Effector memory CD4-positive, alpha-beta T cell (primary cell): ENCODE results near the gene GOLPH3.
"Not testable (repeated sequence)": the region's sequence is repeated elsewhere in the genome, so short reads cannot be mapped to it uniquely, and the experiment has no call there.

Experiments
- DNase-seq, 3 donors: peaks; one replicate each; pipeline ENCODE4 v3.0.0-alpha.2; 2020
- H3K27ac ChIP-seq: 2 replicates; pipeline ENCODE4 v1.7.0; 2013; ENCODE audit warnings: mild to moderate bottlenecking, low read length, moderate library complexity; ENCODE audit not compliant: insufficient read depth, poor library complexity, severe bottlenecking
- H3K27me3 ChIP-seq: replicated peaks from 2 replicates; pipeline ENCODE4 v1.7.0; 2013; ENCODE audit warnings: mild to moderate bottlenecking, low read length; ENCODE audit not compliant: insufficient read depth, control insufficient read depth, poor library complexity, severe bottlenecking
- H3K36me3 ChIP-seq: 2 replicates; pipeline ENCODE4 v1.7.0; 2013; ENCODE audit warnings: mild to moderate bottlenecking, low read length, moderate library complexity; ENCODE audit not compliant: control insufficient read depth, insufficient read depth
- H3K4me1 ChIP-seq: 2 replicates; pipeline ENCODE4 v1.7.0; 2013; ENCODE audit warnings: low read length, mild to moderate bottlenecking; ENCODE audit not compliant: control insufficient read depth, insufficient read depth, poor library complexity, severe bottlenecking
- H3K4me3 ChIP-seq: 2 replicates; pipeline ENCODE4 v1.7.0; 2013; ENCODE audit warnings: low read length, low read depth, mild to moderate bottlenecking; ENCODE audit not compliant: insufficient read depth, poor library complexity, severe bottlenecking
- H3K9me3 ChIP-seq: 2 replicates; pipeline ENCODE4 v1.7.0; 2013; ENCODE audit warnings: mild to moderate bottlenecking, low read length, moderate library complexity; ENCODE audit not compliant: control insufficient read depth
- total RNA-seq, 3 donors: gene quantifications; one replicate each; lab custom pipeline; 2026; lab: John Stamatoyannopoulos, UW

GOLPH3 gene
- total RNA-seq, result 74.2 to 96.3 (median 80.1) reads per million in 3 donors

DNA sequence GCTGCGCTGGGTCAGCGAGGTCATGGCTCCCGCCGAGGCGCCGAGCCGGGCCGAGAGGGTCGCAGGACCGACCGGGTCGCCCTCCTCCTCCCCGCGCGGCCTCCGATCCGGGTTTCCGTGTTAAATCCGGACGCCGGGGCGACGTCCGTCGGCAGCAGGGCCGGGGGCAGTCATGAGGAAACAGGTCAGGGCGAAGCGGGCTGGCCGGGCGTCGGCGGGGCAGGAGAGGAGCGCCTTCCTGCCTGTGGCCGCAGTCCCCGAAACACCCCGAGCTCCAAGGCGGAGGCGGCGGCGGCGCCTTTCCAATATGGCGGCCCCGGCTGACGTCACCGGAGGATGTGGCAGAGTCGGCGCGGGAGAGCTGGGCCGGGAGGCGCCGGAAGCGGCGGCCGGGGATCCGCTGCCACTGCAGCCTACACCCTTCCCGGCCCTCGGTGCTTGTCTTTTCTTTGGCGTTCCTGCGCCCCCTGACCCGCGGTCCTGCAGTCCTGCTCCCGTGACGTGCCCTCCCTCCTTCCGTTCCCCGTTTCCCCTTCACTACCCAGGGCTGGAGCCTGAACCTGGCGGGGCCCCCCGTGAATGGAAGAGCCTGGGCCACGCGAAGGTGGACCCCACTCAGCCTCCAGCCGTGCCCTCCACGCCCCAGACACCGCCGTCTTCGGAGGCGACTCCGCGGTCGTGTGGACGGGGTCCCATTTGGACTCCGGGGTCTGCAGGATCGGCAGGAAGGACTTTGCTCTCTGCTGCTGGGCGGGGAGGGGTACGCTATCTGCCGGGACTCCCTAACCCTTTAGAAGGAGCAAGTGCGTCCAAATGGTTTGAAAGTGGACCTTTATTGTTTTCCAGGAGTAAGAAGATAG is at the start of gene GOLPH3:
GOLPH3 (minus strand) TSS at position 309 of the 860 bp plus-strand sequence; CDS start at position 24, 285 bp downstream.
- DNase-seq, result peak; percentile 82 to 88 (median 83)
- Histone ChIP-seq H3K36me3 (peaks cover 3% of the 10 kb centered on the region), H3K27me3 (no peaks in the 10 kb centered on the region)

GRCh38 chr5:32222723-32223470 is 48.8 kb upstream of the GOLPH3 start:
- H3K27ac ChIP-seq, result no peak overlapping the region
- no peaks in the 10 kb centered on the region for H3K36me3 ChIP-seq
- no peak overlapping the region for H3K4me3 ChIP-seq
- no peaks in the 10 kb centered on the region for H3K9me3 ChIP-seq
- no peaks in the 10 kb centered on the region for H3K27me3 ChIP-seq
- no peak for DNase-seq
- no peaks in the 10 kb centered on the region for H3K4me1 ChIP-seq

More for the DNA sequence above, at the start of gene GOLPH3:
- peak within 1 kb of the TSS; percentile 97 for H3K27ac ChIP-seq
- no peaks in the 10 kb centered on the region for H3K9me3 ChIP-seq
- H3K4me1 ChIP-seq, result peaks cover 8% of the 10 kb centered on the region
- peak within 1 kb of the TSS; percentile 83 for H3K4me3 ChIP-seq

- Histone ChIP-seq H3K4me1 (no peaks in the 10 kb centered on the region), H3K9me3 (no peaks in the 10 kb centered on the region), H3K27ac (no peak overlapping the region), H3K27me3 (no peaks in the 10 kb centered on the region), H3K4me3 (no peak overlapping the region), H3K36me3 (no peaks in the 10 kb centered on the region)
- no peak for DNase-seq
Observed at GRCh38 chr5:32217886-32218396, 43.8 kb upstream of the GOLPH3 start.

DNA sequence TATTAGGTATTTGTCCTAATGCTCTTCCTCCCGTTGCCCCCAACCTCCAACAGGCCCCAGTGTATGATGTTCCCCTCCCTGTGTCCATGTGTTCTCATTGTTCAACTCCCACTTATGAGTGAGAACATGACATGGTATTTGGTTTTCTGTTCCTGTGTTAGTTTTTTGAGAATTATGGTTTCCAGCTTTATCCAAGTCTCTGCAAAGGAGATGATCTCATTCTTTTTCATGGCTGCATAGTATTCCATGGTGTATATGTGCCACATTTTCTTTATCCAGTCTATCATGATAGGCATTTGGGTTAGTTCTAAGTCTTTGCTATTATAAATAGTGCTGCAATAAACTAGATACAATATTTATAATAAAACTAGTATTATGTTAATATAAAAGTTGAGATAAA is 40.2 kb upstream of the GOLPH3 start:
- not testable (repeated sequence) for H3K27me3 ChIP-seq, H3K4me1 ChIP-seq, H3K27ac ChIP-seq

DNA sequence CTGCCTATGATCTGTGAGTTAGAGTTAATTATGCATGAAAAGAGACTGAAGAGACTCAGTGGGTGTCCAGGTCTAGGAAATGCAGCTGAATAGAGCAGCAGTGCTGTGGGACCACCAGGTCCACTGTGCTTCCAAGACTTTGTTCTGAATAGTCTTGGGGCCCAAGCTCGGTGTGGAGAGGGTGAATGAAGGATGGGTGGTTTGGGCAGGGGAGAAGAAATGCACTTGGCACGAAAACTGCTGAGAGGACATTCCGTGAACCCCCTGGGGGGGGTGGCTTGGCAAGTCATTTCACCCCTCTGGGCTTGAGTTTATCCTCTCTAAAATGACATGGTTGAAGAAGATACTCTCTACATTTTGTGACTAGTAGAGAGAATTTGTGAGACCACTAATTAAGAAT is 36.0 kb upstream of the GOLPH3 start:
- H3K27me3 ChIP-seq, result no peaks in the 10 kb centered on the region
- H3K9me3 ChIP-seq, result no peaks in the 10 kb centered on the region
- no peak overlapping the region for H3K4me3 ChIP-seq
- DNase-seq, result no peak
- H3K4me1 ChIP-seq, result no peaks in the 10 kb centered on the region
- no peak overlapping the region for H3K27ac ChIP-seq
- H3K36me3 ChIP-seq, result no peaks in the 10 kb centered on the region

More for the DNA sequence above, 40.2 kb upstream of the GOLPH3 start:
- H3K36me3 ChIP-seq, H3K4me3 ChIP-seq, DNase-seq, H3K9me3 ChIP-seq: not testable (repeated sequence)

- not testable (repeated sequence) for H3K4me3 ChIP-seq, DNase-seq, H3K36me3 ChIP-seq, H3K4me1 ChIP-seq, H3K27ac ChIP-seq, H3K27me3 ChIP-seq, H3K9me3 ChIP-seq
Observed at GRCh38 chr5:32208837-32209236, 34.7 kb upstream of the GOLPH3 start.

- DNase-seq, result no peak
- H3K27ac ChIP-seq, result no peak overlapping the region
- H3K4me3 ChIP-seq, result no peak overlapping the region
- H3K9me3 ChIP-seq, result no peaks in the 10 kb centered on the region
- H3K27me3 ChIP-seq, result no peaks in the 10 kb centered on the region
- H3K4me1 ChIP-seq, result no peaks in the 10 kb centered on the region
- no peaks in the 10 kb centered on the region for H3K36me3 ChIP-seq
Observed at GRCh38 chr5:32207355-32207634, 33.2 kb upstream of the GOLPH3 start.

GRCh38 chr5:32206509-32207354 is 32.6 kb upstream of the GOLPH3 start:
- no peak overlapping the region for H3K27ac ChIP-seq
- no peaks in the 10 kb centered on the region for H3K9me3 ChIP-seq
- H3K36me3 ChIP-seq, result no peaks in the 10 kb centered on the region
- no peaks in the 10 kb centered on the region for H3K4me1 ChIP-seq
- no peak for DNase-seq
- no peaks in the 10 kb centered on the region for H3K27me3 ChIP-seq
- H3K4me3 ChIP-seq, result no peak overlapping the region

GRCh38 chr5:32206053-32206452 is 31.9 kb upstream of the GOLPH3 start:
- Histone ChIP-seq H3K9me3 (no peaks in the 10 kb centered on the region), H3K36me3 (no peaks in the 10 kb centered on the region), H3K4me1 (no peaks in the 10 kb centered on the region), H3K4me3 (no peak overlapping the region), H3K27me3 (no peaks in the 10 kb centered on the region), H3K27ac (no peak overlapping the region)
- no peak for DNase-seq
